HepG2 (cell line): ENCODE data around the gene UBAC2. TPM values are rescaled to one million over a fixed set of nuclear protein-coding genes. Genes with fewer than 3 reads are reported as not detected.

Experiments
- ATAC-seq: fragments of 200-7000 bp; cut with Tn5 transposase; 3 replicates; pipeline ENCODE4 v1.9.1; 2020; ENCODE audit warnings: mild to moderate bottlenecking, moderate library complexity
- BruUV-seq: library from RNA; stranded (reverse); fragments of 400-500 nt; replicated peaks from 2 replicates; lab custom pipeline; 2021; lab: Mats Ljungman, UMichigan
- CTCF ChIA-PET: fragments of 300-600 bp; formaldehyde crosslinking; extraction: SDS; loops from one replicate; lab custom pipeline; 2021; ENCODE audit warnings: low total read pairs, inconsistent platforms, low intra/inter-chr PET ratio; lab: Yijun Ruan, JAX
- POLR2A ChIA-PET: fragments of 350-600 bp; sonication (Branson Sonifier 250); formaldehyde crosslinking; loops from one replicate; lab custom pipeline; 2020; ENCODE audit warnings: antibody characterized with exemption, inconsistent platforms; lab: Yijun Ruan, JAX
- DNase-seq: peaks from one replicate; pipeline ENCODE4 v3.0.0-alpha.2; 2015; ENCODE audit warnings: low spot score
- FAIRE-seq: peaks from 3 replicates; lab custom pipeline; 2011; peaks lifted over from hg19 to GRCh38; lab: Jason Lieb, UNC
- H2AFZ ChIP-seq: one replicate; pipeline ENCODE4 v1.6.1; 2011; ENCODE audit warnings: low read length, inconsistent platforms
- H3K27ac ChIP-seq: fragments of 300-600 bp; 3 replicates; pipeline ENCODE4 v1.8.0; 2011; ENCODE audit warnings: mixed run types, mild to moderate bottlenecking, mixed read lengths, low read length, inconsistent platforms; ENCODE audit not compliant: insufficient read depth; ENCODE audit errors: extremely low read length
- H3K27me3 ChIP-seq, 2 experiments: fragments of 200-600 bp in 1 of 2; 2 replicates in 1 of 2; 3 replicates in 1 of 2; pipeline versions ENCODE4 v1.6.0 to v1.8.0; 2011; ENCODE audit warnings: low read length in 2 of 2, mild to moderate bottlenecking in 2 of 2, moderate library complexity in 2 of 2, inconsistent platforms in 1 of 2; ENCODE audit not compliant: insufficient read depth in 2 of 2, control insufficient read depth in 1 of 2
- H3K36me3 ChIP-seq, 2 experiments: fragments of 200-600 bp in 1 of 2; replicated peaks in 1 of 2; 2 replicates in 1 of 2; 3 replicates in 1 of 2; pipeline versions ENCODE4 v1.5.1 to v1.8.0; 2011; ENCODE audit warnings: low read length in 2 of 2, inconsistent platforms in 1 of 2; ENCODE audit not compliant: insufficient read depth in 2 of 2, control insufficient read depth in 1 of 2
- H3K4me1 ChIP-seq: 2 replicates; pipeline ENCODE4 v1.5.1; 2012; ENCODE audit warnings: low read length, inconsistent platforms; ENCODE audit not compliant: insufficient read depth
- H3K4me2 ChIP-seq: 2 replicates; pipeline ENCODE4 v1.6.0; 2011; ENCODE audit warnings: low read depth, low read length, inconsistent platforms
- H3K4me3 ChIP-seq, 3 experiments: fragments of 200-600 bp in 1 of 3; sonication (generic), shearing (Covaris generic) in 1 of 3; replicated peaks in 1 of 3; 2 replicates each; pipeline ENCODE4 v1.5.1; 2011 to 2016; ENCODE audit warnings: low read length in 3 of 3, inconsistent platforms in 2 of 3, low read depth in 2 of 3, mild to moderate bottlenecking in 2 of 3, control low read depth in 1 of 3, mixed read lengths in 1 of 3; ENCODE audit not compliant: insufficient read depth in 1 of 3
- H3K79me2 ChIP-seq: one replicate; pipeline ENCODE4 v1.6.1; 2011; ENCODE audit warnings: low read length, inconsistent platforms; ENCODE audit not compliant: insufficient read depth
- H3K9ac ChIP-seq: 2 replicates; pipeline ENCODE4 v1.6.0; 2011; ENCODE audit warnings: mild to moderate bottlenecking, low read depth, low read length, inconsistent platforms; ENCODE audit not compliant: insufficient read depth
- H3K9me3 ChIP-seq: 2 replicates; pipeline ENCODE4 v1.5.1; 2012; ENCODE audit warnings: mild to moderate bottlenecking, low read length
- H4K20me1 ChIP-seq: 2 replicates; pipeline ENCODE4 v1.6.0; 2011; ENCODE audit warnings: inconsistent platforms, mild to moderate bottlenecking, low read length, moderate library complexity; ENCODE audit not compliant: insufficient read depth
- EP300 ChIP-seq, 3 experiments: sonication (generic) in 1 of 3; formaldehyde crosslinking in 1 of 3; IDR thresholded peaks; 2 replicates each; pipeline versions ENCODE4 v1.5.1 to v1.6.1; 2011 to 2020; ENCODE audit warnings: low read depth in 2 of 3, low read length in 2 of 3, borderline replicate concordance in 1 of 3, improper control_type of control experiment in 1 of 3, mild to moderate bottlenecking in 1 of 3, missing genetic modification reagents in 1 of 3, moderate library complexity in 1 of 3
- ESRRA ChIP-seq: sonication (generic); formaldehyde crosslinking; IDR thresholded peaks from 2 replicates; pipeline ENCODE4 v1.5.1; 2020; ENCODE audit warnings: mild to moderate bottlenecking, low read depth, missing genetic modification reagents
- KLF15 ChIP-seq: sonication (generic); formaldehyde crosslinking; IDR thresholded peaks from 2 replicates; pipeline ENCODE4 v1.8.1; 2023; ENCODE audit warnings: borderline replicate concordance, mild to moderate bottlenecking, inconsistent platforms, missing genetic modification reagents, mixed read lengths
- PPARG ChIP-seq: conservative IDR thresholded peaks from 2 replicates; pipeline ENCODE4 v1.6.1; 2016; ENCODE audit warnings: missing biosample characterization, missing genetic modification reagents
- SMAD9 ChIP-seq: sonication (generic); formaldehyde crosslinking; IDR thresholded peaks from 2 replicates; pipeline ENCODE4 v1.5.1; 2020; ENCODE audit warnings: mild to moderate bottlenecking, missing genetic modification reagents
- TOE1 ChIP-seq: sonication (generic); formaldehyde crosslinking; IDR thresholded peaks from 2 replicates; pipeline ENCODE4 v1.4.0; 2020; ENCODE audit warnings: mild to moderate bottlenecking, missing genetic modification reagents
- ZBTB8A ChIP-seq: sonication (generic); formaldehyde crosslinking; IDR thresholded peaks from 2 replicates; pipeline ENCODE4 v1.4.0; 2020; ENCODE audit warnings: mild to moderate bottlenecking, low read depth, missing genetic modification reagents, borderline replicate concordance
- ZNF10 ChIP-seq: sonication (generic); formaldehyde crosslinking; IDR thresholded peaks from 2 replicates; pipeline ENCODE4 v1.4.0; 2020; ENCODE audit warnings: mild to moderate bottlenecking, low read depth, missing genetic modification reagents, borderline replicate concordance
- ZNF484 ChIP-seq: sonication (generic); formaldehyde crosslinking; IDR thresholded peaks from 2 replicates; pipeline ENCODE4 v1.5.1; 2020; ENCODE audit warnings: mild to moderate bottlenecking, low read depth, missing genetic modification reagents, borderline replicate concordance
- ZNF841 ChIP-seq: sonication (generic); formaldehyde crosslinking; IDR thresholded peaks from 2 replicates; pipeline ENCODE4 v1.8.1; 2023; ENCODE audit warnings: missing genetic modification reagents, borderline replicate concordance
- ZSCAN21 ChIP-seq: sonication (generic); formaldehyde crosslinking; IDR thresholded peaks from 2 replicates; pipeline ENCODE4 v1.8.0; 2022; ENCODE audit warnings: mild to moderate bottlenecking, missing genetic modification reagents, moderate library complexity, borderline replicate concordance
- WGBS: methylation state at CpG from one replicate; pipeline ENCODE4 v1.1.6; 2017; ENCODE audit warnings: low lambda C conversion rate; 5-methylcytosine and 5-hydroxymethylcytosine counted together
- in situ Hi-C: cut with HindIII; loops from 2 replicates; pipeline ENCODE4 v1.10.0; 2017; ENCODE audit warnings: low pct_unique_long_range_greater_than_20kb; ENCODE audit not compliant: extremely low pct_ligation_motif_present
- intact Hi-C: fragments of 100-400 bp; cut with micrococcal nuclease; formaldehyde crosslinking; loops from one replicate; pipeline ENCODE4 v1.10.0; 2022; ENCODE audit not compliant: unreplicated experiment
- polyA plus RNA-seq, 8 experiments: library from polyadenylated mRNA; depleted of rRNA in 3 of 8; stranded (reverse) in 7 of 8; unstranded in 1 of 8; fragments of >200 nt; fragmentation: Illumina TruSeq in 4 of 8; extraction: Trizol in 4 of 8; gene quantifications; 2 replicates each; pipeline versions ENCODE4 v1.2.1 to v1.2.3, GENCODE V29; 2011 to 2016; ENCODE audit warnings: low read depth in 4 of 8, missing spikeins in 1 of 8, mixed read lengths in 1 of 8; ENCODE audit not compliant: insufficient read depth in 1 of 8
- total RNA-seq, 5 experiments: library from RNA; depleted of rRNA; stranded (reverse); fragments of >200 nt; fragmentation: Illumina TruSeq; extraction: Trizol; gene quantifications; 2 replicates each; pipeline ENCODE4 v1.2.3, GENCODE V29; 2016; ENCODE audit warnings: low read depth in 1 of 5
- TF ChIP-seq, protein P1 (sequence below), 2 experiments: IDR thresholded peaks; 2 replicates each; pipeline ENCODE4 v1.6.1; 2011 to 2012; ENCODE audit warnings: low read length in 2 of 2, borderline replicate concordance in 1 of 2, low read depth in 1 of 2, mild to moderate bottlenecking in 1 of 2, moderate library complexity in 1 of 2
- TF ChIP-seq, protein P2 (sequence below): sonication (generic); formaldehyde crosslinking; IDR thresholded peaks from 2 replicates; pipeline ENCODE4 v1.9.0; 2021; ENCODE audit warnings: missing genetic modification reagents, mild to moderate bottlenecking, borderline replicate concordance
- TF ChIP-seq, protein P3 (sequence below): sonication (generic); formaldehyde crosslinking; IDR thresholded peaks from 2 replicates; pipeline ENCODE4 v1.5.1; 2020; ENCODE audit warnings: missing genetic modification reagents, mild to moderate bottlenecking, borderline replicate concordance
- TF ChIP-seq, protein P4 (sequence below): sonication (generic); formaldehyde crosslinking; IDR thresholded peaks from 2 replicates; pipeline ENCODE4 v1.5.0; 2020; ENCODE audit warnings: mild to moderate bottlenecking, missing genetic modification reagents, borderline replicate concordance

The UBAC2 gene
- total and polyA plus RNA-seq, 2 of the 13 experiments (the other 11 are each of a cell fraction or from before 2014, with no cell fraction given), result 61.3 to 80.8 TPM

DNA sequence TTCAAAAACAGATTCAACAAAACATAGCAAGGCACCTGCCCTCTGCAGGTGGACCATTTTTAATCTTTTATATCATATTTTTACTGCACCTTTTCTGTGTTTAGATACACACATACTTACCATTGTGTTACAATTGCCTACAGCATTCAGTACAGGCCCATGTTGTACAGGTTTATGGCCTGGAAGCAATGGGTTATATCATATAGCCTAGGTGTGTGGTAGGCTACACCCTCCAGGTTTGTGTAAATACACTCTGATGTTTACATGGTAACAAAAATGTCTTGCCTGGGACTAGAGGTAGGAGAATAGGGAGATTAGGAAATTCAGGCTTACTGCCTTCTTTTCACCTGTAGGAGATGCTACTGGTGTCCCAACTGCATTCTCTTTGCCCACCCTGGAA lies 8.2 kb upstream of the UBAC2 start (continued):
- TF ChIP-seq, protein P1, sequence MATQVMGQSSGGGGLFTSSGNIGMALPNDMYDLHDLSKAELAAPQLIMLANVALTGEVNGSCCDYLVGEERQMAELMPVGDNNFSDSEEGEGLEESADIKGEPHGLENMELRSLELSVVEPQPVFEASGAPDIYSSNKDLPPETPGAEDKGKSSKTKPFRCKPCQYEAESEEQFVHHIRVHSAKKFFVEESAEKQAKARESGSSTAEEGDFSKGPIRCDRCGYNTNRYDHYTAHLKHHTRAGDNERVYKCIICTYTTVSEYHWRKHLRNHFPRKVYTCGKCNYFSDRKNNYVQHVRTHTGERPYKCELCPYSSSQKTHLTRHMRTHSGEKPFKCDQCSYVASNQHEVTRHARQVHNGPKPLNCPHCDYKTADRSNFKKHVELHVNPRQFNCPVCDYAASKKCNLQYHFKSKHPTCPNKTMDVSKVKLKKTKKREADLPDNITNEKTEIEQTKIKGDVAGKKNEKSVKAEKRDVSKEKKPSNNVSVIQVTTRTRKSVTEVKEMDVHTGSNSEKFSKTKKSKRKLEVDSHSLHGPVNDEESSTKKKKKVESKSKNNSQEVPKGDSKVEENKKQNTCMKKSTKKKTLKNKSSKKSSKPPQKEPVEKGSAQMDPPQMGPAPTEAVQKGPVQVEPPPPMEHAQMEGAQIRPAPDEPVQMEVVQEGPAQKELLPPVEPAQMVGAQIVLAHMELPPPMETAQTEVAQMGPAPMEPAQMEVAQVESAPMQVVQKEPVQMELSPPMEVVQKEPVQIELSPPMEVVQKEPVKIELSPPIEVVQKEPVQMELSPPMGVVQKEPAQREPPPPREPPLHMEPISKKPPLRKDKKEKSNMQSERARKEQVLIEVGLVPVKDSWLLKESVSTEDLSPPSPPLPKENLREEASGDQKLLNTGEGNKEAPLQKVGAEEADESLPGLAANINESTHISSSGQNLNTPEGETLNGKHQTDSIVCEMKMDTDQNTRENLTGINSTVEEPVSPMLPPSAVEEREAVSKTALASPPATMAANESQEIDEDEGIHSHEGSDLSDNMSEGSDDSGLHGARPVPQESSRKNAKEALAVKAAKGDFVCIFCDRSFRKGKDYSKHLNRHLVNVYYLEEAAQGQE (IDR thresholded peaks at IDR 0.05; ENCODE audit: borderline replicate concordance in 1 of 2, low read depth in 1 of 2, low read length in 2 of 2), result no peak
- TF ChIP-seq KLF15 (CRISPR knock-in tag), result no peak
- TF ChIP-seq PPARG (CRISPR knock-in tag), result no peak
- TF ChIP-seq ZSCAN21 (CRISPR knock-in tag), result no peak

DNA sequence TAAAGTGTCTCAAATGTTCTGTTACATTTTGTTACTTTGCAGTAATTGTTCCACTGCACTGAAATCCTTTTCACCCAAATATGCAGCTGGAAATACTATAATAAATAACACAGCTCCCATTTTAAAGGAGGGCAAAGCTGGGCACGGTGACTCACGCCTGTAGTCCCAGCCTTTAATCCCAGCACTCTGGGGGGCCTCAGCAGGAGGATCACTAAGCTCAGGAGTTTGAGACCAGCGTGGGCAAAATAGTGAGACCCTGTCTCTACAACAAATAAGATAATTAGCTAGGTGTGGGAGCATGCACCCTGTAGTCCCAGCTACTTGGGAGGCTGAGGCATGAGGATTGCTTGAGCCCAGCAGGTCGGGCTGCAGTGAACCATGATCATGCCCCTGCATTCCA lies 7.5 kb upstream of the UBAC2 start:
- H3K9ac ChIP-seq, result no peak overlapping the region
- no TSS peak for BruUV-seq
- H3K9me3 ChIP-seq, result no peaks in the 10 kb centered on the region
- no peak overlapping the region for H3K27ac ChIP-seq
- WGBS, result 43% methylated on average over 4 of the region's 4 CpGs
- H3K27me3 ChIP-seq, result no peaks in the 10 kb centered on the region
- H3K4me2 ChIP-seq, result no peak overlapping the region
- ChIA-PET POLR2A (no interaction called here), CTCF (no interaction called here)
- no peak overlapping the region for H3K4me3 ChIP-seq
- no peaks in the 10 kb centered on the region for H3K36me3 ChIP-seq
- intact Hi-C loops, result no loop called here
- H4K20me1 ChIP-seq, result no peaks in the 10 kb centered on the region
- no peak for FAIRE-seq
- H2AFZ ChIP-seq, result no peak overlapping the region
- H3K79me2 ChIP-seq, result no peaks in the 10 kb centered on the region
- in situ Hi-C loops, result no loop called here
- ATAC-seq, result no peak
- TF ChIP-seq, protein P2, sequence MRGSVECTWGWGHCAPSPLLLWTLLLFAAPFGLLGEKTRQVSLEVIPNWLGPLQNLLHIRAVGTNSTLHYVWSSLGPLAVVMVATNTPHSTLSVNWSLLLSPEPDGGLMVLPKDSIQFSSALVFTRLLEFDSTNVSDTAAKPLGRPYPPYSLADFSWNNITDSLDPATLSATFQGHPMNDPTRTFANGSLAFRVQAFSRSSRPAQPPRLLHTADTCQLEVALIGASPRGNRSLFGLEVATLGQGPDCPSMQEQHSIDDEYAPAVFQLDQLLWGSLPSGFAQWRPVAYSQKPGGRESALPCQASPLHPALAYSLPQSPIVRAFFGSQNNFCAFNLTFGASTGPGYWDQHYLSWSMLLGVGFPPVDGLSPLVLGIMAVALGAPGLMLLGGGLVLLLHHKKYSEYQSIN (CRISPR knock-in tag), result no peak
- TF ChIP-seq, protein P3, sequence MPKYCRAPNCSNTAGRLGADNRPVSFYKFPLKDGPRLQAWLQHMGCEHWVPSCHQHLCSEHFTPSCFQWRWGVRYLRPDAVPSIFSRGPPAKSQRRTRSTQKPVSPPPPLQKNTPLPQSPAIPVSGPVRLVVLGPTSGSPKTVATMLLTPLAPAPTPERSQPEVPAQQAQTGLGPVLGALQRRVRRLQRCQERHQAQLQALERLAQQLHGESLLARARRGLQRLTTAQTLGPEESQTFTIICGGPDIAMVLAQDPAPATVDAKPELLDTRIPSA, result no peak
- TF ChIP-seq EP300 (IDR thresholded peaks at IDR 0.05; ENCODE audit: low read depth in 2 of 2, low read length in 2 of 2) (no peak), EP300 (CRISPR knock-in tag; IDR thresholded peaks at IDR 0.05; ENCODE audit: borderline replicate concordance) (no peak), ZNF10 (CRISPR knock-in tag) (no peak), ZBTB8A (no peak), ZNF484 (CRISPR knock-in tag) (no peak), ESRRA (no peak), TOE1 (CRISPR knock-in tag) (no peak), SMAD9 (CRISPR knock-in tag) (no peak), ZNF841 (CRISPR knock-in tag) (no peak)
- TF ChIP-seq, protein P4, sequence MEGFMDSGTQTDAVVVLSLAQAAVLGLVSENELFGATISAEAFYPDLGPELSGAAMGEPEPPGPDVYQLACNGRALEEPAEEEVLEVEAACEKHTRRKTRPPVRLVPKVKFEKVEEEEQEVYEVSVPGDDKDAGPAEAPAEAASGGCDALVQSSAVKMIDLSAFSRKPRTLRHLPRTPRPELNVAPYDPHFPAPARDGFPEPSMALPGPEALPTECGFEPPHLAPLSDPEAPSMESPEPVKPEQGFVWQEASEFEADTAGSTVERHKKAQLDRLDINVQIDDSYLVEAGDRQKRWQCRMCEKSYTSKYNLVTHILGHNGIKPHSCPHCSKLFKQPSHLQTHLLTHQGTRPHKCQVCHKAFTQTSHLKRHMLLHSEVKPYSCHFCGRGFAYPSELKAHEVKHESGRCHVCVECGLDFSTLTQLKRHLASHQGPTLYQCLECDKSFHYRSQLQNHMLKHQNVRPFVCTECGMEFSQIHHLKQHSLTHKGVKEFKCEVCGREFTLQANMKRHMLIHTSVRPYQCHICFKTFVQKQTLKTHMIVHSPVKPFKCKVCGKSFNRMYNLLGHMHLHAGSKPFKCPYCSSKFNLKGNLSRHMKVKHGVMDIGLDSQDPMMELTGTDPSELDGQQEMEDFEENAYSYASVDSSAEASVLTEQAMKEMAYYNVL (CRISPR knock-in tag), result no peak
- TF ChIP-seq, all 625 proteins: peak for 0
- H3K4me1 ChIP-seq, result peaks cover 23% of the 10 kb centered on the region; the same call in 1 of the 2 replicates
- DNase-seq, result no peak
